Hippocampal formation (tissue), 2 donors: ENCODE measurements around the gene EOGT.

ENCODE experiments used
- DNase-seq, 2 donors: peaks; one replicate each; lab custom pipeline; 2025; lab: John Stamatoyannopoulos, UW

Gene EOGT

DNA sequence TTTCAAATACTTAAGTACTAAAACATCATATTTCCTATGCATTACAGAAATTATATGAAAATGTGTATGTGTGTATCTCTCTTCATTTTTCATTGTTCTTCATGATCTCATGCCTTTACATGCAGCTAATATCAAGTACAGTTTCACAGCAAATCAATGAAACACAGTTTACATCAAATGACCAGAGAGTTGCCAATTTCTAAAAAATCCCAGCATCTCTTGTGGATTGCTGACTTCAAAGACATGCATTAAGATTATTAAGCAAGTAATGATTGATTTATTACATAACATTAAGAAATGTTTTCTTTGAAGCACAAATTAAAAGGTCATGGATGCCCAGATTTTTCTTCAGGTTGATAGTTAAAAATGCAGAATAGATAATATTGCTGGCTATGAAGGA is 50.1 kb downstream of the EOGT start:
- no peak for DNase-seq

DNA sequence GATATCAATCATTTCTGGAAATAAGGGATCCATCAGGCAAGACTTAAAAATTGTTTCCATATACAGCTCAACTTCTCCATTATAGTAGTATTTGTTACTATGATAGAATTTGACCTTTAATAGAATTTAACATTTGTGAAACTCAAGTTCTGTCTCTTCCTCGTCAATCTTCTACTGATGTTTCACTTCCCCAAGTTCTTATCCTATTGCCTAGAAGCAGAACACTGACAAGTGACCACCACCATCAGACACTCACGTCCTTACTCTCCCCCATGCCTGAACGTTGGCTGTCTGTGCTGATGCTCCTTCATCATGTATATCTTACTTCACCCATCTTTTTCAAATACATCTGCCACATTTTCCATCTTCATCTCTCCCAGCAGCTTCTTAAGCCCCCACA is 54.6 kb downstream of the EOGT start:
- no peak for DNase-seq

DNA sequence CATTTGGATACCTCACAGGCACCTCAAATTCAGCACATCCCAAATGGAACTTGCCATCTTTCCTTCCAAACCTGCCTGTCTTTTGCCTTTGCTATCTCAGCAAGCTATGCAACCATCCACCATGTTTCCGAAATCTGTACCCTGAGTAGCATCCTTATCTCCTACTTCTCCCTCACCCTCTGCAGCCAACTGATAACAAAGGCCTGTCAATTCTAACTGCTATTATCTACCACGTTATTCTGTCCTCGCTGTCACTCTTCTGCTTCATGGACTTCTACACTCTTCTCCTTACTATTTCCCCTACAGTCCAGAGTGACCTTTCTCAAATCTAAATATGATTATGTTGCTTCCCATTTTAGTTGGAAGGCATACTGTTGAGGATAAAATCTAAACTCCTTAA is 55.6 kb downstream of the EOGT start:
- no peak for DNase-seq

DNA sequence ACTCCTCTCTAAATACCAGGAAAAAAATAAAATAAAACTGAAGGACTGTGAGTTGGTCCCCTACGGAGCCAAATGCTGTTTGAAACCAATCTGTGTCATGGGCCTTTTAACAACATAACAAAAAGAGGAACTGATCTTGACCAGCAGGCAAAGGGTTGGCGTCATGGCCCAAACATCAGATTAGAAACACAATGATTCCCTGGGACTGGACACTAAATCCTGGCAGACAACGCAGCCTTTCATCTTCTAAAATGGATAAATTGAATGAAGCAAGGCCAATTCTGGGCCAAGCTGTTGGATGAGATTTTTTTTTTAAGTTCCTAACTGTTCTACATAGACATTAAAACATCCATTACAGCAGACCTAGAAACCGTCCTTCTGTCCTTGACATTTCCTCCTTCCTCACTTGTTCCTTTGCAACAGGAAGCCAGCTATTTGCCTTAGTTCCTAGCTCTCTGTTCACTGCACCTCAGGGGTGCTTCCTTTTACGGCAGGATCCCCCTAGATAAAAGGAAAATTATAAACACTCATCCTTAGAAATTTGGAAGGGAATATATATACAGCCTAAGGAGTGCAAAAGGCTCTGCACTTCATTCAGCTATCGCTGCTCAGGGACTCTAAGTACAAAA is 59.6 kb downstream of the EOGT start:
- no peak for DNase-seq

DNA sequence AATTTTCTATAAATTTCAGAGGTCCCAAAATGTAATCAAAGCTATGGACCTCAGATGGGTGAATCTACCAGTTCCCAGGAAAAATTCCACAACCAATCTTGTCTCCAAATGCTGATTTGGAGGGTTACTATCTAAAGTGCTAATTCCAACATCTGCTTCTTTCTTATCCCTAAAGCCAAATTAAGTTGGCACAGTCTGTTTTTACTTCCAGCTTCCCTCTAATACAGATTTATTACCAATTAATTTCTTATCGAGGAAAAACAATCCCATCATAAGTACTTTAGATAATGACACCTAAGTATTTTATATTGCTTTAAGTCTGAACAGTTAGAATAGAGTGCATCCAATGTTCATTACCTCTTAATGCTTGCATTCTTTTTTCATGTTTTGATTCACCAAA is 68.3 kb downstream of the EOGT start:
- DNase-seq, result no peak

DNA sequence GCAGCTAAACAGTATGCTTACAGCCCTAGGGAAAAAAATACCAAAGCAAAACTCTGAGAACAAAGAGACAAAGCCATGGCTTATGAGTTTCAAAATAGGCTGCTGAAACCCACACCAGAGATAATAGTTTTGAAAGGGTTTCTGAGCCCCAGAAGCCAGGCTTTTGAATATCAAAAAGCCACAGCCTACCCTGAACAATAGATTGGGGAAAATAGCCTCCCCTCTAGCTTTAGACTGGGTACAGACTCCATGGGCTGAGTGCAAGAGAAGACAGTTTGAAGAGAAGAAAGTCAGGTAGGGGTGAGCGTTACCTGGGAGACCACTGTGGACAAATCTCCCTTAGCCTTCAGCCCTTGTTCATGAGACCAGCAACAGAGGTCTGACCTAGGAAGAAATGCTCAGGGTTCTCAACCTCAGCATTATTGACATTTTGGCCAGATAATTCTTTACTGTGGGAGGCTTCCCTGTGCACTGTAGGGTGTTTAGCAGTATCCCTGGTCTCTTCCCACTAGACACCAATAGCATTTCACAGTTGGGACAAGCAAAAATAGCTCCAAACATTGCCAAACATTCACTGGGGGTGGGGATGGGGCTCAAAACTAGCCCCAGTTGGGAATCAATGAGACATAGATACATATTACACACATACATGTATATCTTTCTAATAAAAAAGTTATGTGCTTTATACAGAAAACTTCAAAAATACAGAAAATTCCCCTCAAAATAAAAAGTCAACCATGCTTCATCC is 69.6 kb downstream of the EOGT start:
- no peak for DNase-seq

DNA sequence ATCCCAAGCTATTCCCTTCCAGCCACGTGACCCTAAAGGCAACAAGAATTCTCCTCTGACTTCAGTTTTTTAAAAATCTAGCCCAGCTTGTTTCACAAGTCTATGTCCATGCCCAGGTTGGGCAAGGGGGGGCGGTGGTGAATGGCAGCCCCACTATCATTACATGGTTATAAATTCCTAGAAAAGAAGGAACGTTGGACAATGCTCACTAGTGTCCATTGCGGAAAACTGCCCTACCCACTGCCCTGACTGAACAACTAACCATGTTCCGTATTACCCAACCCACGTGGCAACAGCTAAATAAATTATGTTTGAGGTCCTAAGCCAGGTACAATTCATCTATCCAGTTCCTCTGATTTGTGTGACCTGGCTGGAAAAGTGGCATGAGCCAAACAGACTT is 72.4 kb downstream of the EOGT start:
- no peak for DNase-seq

DNA sequence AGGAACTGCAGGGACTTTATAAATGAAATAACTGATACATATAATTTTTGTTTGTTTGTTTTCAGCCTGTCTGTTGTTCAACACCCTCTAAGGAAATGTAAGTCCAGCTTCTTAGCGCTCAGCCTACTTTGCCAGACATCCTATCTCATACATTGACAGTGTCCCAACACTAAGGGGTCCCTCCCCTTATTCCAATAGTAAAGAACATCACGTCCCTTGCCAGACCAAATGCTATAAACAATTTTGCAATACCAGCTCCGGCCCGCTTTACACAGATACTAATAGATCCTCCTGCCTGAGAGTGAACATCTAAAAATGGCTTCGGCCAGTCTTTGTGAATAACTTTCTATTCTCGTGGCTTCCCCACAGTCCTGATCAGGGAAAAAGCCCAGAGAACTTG is 76.6 kb downstream of the EOGT start:
- DNase-seq, result no peak

DNA sequence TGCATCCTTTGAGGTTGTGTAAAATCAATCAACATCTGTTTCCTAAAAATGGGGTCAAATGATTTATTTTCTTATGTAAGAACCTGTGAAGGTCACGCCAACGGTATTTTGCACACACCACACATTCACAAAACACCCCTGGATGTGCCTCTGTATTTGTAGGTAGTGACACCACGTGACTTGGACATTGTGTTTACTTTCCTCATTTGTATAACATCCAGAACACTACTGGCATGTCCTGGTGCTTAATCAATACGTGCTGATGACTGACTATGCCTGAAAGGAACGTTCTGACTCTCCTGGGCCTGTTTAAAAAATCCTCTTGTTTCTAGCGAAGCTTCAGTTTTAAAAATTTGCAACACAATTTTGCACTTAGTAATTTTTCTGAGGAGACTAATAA is 77.7 kb downstream of the EOGT start:
- no peak for DNase-seq

DNA sequence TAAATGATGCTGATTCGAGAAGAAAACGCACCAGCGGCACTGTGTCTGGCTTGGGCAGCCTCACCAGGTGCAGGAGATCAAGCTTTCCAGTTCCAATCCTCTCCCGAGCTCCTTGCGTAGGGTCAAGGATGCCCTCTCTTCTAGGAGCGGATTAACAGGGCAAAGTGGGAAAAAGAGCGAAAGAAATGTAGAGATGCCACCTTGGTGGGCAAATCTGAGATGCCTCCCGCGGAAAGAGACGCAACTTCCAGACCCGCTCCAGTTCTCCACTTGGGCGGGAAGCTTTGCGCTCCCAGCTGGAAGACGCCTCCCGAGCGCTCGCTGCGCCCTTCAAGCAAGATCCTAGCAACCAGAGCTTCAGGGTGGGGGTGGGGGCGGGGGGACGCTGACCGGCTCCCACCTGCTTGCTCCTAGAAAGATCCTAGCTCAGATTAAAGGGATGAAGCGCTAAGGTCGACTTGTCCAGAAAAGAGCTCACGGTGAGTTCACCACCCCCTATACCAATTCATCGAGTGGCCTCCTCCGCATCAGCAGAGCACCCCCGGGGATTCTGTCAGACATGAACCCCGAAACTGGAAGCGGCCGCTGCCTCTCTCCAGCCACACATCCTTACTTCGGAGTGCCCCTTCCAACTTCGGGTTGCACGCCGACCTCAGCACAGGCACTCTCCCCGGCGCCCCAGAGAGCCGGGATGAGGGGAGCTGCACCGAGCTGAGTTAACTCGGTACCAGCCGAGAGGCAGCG is 81.9 kb downstream of the EOGT start:
- DNase-seq, result no peak
